Testis (tissue), 2 donors: ENCODE measurements around the gene ZNF653.

Experiments
- POLR2A ChIP-seq: fragments of 450-650 bp; IDR thresholded peaks from one replicate; pipeline ENCODE4 v1.6.1; 2017; ENCODE audit warnings: antibody characterized with exemption, mild to moderate bottlenecking, moderate library complexity
- TF ChIP-seq, protein P1 (sequence below), 3 experiments: fragments of 450-650 bp in 2 of 3; fragments of 200-600 bp in 1 of 3; sonication (generic) in 1 of 3; IDR thresholded peaks; one replicate each; pipeline ENCODE4 v1.5.1; 2016 to 2019; ENCODE audit warnings: antibody characterized with exemption in 3 of 3, mild to moderate bottlenecking in 2 of 3, moderate library complexity in 1 of 3

DNA sequence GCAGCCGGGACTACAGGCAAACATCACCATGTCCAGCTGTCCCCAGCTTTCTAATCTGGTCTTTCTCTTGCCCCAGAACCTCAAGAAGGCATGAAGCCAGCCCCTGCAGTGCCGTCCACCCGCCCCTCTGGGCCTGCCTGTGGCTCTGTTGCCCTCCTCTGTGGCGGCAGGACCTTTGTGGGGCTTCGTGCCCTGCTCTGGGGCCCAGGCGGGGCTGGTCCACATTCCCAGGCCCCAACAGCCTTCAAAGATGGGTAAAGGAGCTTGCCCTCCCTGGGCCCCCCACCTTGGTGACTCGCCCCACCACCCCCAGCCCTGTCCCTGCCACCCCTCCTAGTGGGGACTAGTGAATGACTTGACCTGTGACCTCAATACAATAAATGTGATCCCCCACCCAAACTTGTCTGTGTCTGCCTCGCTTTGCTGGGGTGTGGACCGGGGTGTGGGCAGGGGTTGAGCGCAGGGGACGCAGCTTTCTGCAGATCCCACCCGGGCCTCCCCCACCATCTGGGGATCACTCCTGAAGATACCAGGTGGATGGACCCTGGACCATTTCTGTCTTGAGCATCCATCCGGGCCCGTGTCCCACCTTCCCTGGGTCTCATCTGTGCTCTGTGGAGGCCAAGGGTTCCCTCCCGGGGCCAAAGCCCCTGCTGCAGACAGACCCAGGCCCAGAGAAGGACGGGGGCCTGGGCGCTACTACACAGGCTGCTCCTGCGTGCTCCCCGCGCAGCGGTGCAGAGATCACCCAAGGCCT, 54.9 kb downstream of the ZNF653 start:
- no peak for TF ChIP-seq POLR2A
- TF ChIP-seq, protein P1, sequence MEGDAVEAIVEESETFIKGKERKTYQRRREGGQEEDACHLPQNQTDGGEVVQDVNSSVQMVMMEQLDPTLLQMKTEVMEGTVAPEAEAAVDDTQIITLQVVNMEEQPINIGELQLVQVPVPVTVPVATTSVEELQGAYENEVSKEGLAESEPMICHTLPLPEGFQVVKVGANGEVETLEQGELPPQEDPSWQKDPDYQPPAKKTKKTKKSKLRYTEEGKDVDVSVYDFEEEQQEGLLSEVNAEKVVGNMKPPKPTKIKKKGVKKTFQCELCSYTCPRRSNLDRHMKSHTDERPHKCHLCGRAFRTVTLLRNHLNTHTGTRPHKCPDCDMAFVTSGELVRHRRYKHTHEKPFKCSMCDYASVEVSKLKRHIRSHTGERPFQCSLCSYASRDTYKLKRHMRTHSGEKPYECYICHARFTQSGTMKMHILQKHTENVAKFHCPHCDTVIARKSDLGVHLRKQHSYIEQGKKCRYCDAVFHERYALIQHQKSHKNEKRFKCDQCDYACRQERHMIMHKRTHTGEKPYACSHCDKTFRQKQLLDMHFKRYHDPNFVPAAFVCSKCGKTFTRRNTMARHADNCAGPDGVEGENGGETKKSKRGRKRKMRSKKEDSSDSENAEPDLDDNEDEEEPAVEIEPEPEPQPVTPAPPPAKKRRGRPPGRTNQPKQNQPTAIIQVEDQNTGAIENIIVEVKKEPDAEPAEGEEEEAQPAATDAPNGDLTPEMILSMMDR (IDR thresholded peaks at IDR 0.05) = no peak
